Transverse colon (tissue), 4 donors: ENCODE data around the gene LMOD3. TPM values are rescaled to one million over a fixed set of nuclear protein-coding genes. Genes with fewer than 3 reads are reported as not detected.
A peak's percentile ranks its signal among the peaks of the same experiment; 100 is the strongest.

ENCODE experiments used
- DNase-seq: peaks from one replicate; pipeline ENCODE4 v3.0.0-alpha.2; 2019
- H3K27ac ChIP-seq, 4 donors: fragments of 200-600 bp; sonication (generic); 2 replicates each; pipeline ENCODE4 v1.5.1; 2016 to 2018; ENCODE audit warnings: inconsistent platforms in 4 of 4
- H3K27me3 ChIP-seq: fragments of 200-600 bp; sonication (generic); 2 replicates; pipeline ENCODE4 v1.5.1; 2017; ENCODE audit warnings: inconsistent platforms
- H3K36me3 ChIP-seq, 4 donors: fragments of 200-600 bp; sonication (generic); 2 replicates each; pipeline ENCODE4 v1.5.1; 2017 to 2019; ENCODE audit warnings: inconsistent platforms in 4 of 4
- H3K4me1 ChIP-seq, 4 donors: fragments of 200-600 bp; sonication (generic); 2 replicates each; pipeline ENCODE4 v1.5.1; 2017 to 2020; ENCODE audit warnings: inconsistent platforms in 4 of 4
- H3K4me3 ChIP-seq, 4 donors: fragments of 200-600 bp; sonication (generic); 1 replicate in 1 of 4; 2 replicates in 3 of 4; pipeline versions ENCODE4 v1.5.1 to v1.6.1; 2017 to 2019; ENCODE audit warnings: inconsistent platforms in 4 of 4
- H3K9me3 ChIP-seq, 2 donors: fragments of 200-600 bp; sonication (generic); 2 replicates each; pipeline ENCODE4 v1.5.1; 2017 to 2019; ENCODE audit warnings: inconsistent platforms in 2 of 2
- CTCF ChIP-seq, 5 experiments: fragments of 200-600 bp in 3 of 5; fragments of 450-650 bp in 2 of 5; sonication (generic) in 3 of 5; IDR thresholded peaks; 1 replicate in 2 of 5; 2 replicates in 3 of 5; pipeline ENCODE4 v1.5.1; 2016 to 2017; ENCODE audit warnings: antibody characterized with exemption in 5 of 5, inconsistent platforms in 3 of 5, mild to moderate bottlenecking in 2 of 5, moderate library complexity in 1 of 5
- EP300 ChIP-seq: sonication (generic); formaldehyde crosslinking; IDR thresholded peaks from one replicate; pipeline ENCODE4 v1.6.1; 2017; ENCODE audit warnings: antibody characterized with exemption, low read depth
- POLR2A ChIP-seq: fragments of 450-650 bp; IDR thresholded peaks from one replicate; pipeline ENCODE4 v1.6.1; 2016; ENCODE audit warnings: antibody characterized with exemption, mild to moderate bottlenecking, moderate library complexity
- POLR2AphosphoS5 ChIP-seq, 3 donors: sonication (generic); formaldehyde crosslinking; IDR thresholded peaks; one replicate each; pipeline ENCODE4 v1.6.1; 2016; ENCODE audit warnings: antibody characterized with exemption in 3 of 3
- WGBS, 2 donors: methylation state at CpG; one replicate each; pipeline ENCODE4 v1.1.5; 2018; ENCODE audit warnings: low coverage in 1 of 2; 5-methylcytosine and 5-hydroxymethylcytosine counted together
- in situ Hi-C, 4 donors: fragments of 200-750 bp; cut with MboI; loops; one replicate each; pipeline versions ENCODE4 v1.15.0 to v1.15.1; 2017; ENCODE audit warnings: low sequenced_read_pairs in 3 of 4, low pct_ligation_motif_present in 1 of 4, low pct_unique_long_range_greater_than_20kb in 1 of 4
- intact Hi-C: fragments of 100-400 bp; cut with DNase I; formaldehyde crosslinking; loops from one replicate; pipeline ENCODE4 v1.15.1; 2023; ENCODE audit warnings: low total_unique reads
- total RNA-seq, 4 donors: library from RNA; depleted of rRNA; stranded (reverse); fragments of >200 nt; gene quantifications; one replicate each; pipeline ENCODE4 v1.1.0, GENCODE V29; 2016

The LMOD3 gene
- total RNA-seq, 4 donors from 2014 or later, result 0.27 TPM; not detected in 3

- intact Hi-C loops (no loop called here), in situ Hi-C loops (no loop called here)
- H3K36me3 ChIP-seq, result peaks cover 0 to 13% (median 4%) of the 10 kb centered on the region in 4 donors
- 90 to 98% methylated on average over 9 of the region's 9 CpGs for WGBS, 2 donors
- no peak overlapping the region for H3K4me3 ChIP-seq
- no peaks in the 10 kb centered on the region for H3K27me3 ChIP-seq
- no peak overlapping the region for H3K27ac ChIP-seq
- DNase-seq, result no peak
- no peak for TF ChIP-seq EP300
- no peak for TF ChIP-seq CTCF (IDR thresholded peaks at IDR 0.05)
- TF ChIP-seq POLR2AphosphoS5 (IDR thresholded peaks at IDR 0.05), result no peak
- no peak for TF ChIP-seq POLR2A
- no peaks in the 10 kb centered on the region for H3K9me3 ChIP-seq
- peaks cover 15 to 67% (median 25%) of the 10 kb centered on the region in 4 donors for H3K4me1 ChIP-seq
Observed at GRCh38 chr3:69097407-69098086, 24.8 kb downstream of the LMOD3 start.

- H3K4me1 ChIP-seq, result peaks cover 24 to 79% (median 36%) of the 10 kb centered on the region in 4 donors
- in situ Hi-C loops, result no loop called here
- no peaks in the 10 kb centered on the region for H3K27me3 ChIP-seq
- TF ChIP-seq CTCF (IDR thresholded peaks at IDR 0.05), result no peak
- TF ChIP-seq EP300, result no peak
- no peak for TF ChIP-seq POLR2AphosphoS5 (IDR thresholded peaks at IDR 0.05)
- TF ChIP-seq POLR2A, result no peak
- 80 to 82% methylated on average over 1 to 5 of the region's 5 CpGs for WGBS, 2 donors
- peaks cover 0 to 4% (median 0%) of the 10 kb centered on the region in 4 donors for H3K36me3 ChIP-seq
- no peak for DNase-seq
- intact Hi-C loops, result no loop called here
- peak overlapping the region; percentile 30 to 95 (median 80) for H3K27ac ChIP-seq
- H3K9me3 ChIP-seq, result no peaks in the 10 kb centered on the region
- no peak overlapping the region for H3K4me3 ChIP-seq
Observed at GRCh38 chr3:69096299-69096698, 26.1 kb downstream of the LMOD3 start.

GRCh38 chr3:69095636-69096035 is 26.8 kb downstream of the LMOD3 start:
- in situ Hi-C loops (no loop called here), intact Hi-C loops (no loop called here)
- Histone ChIP-seq H3K4me1 (peaks cover 30 to 82% (median 39%) of the 10 kb centered on the region in 4 donors), H3K9me3 (no peaks in the 10 kb centered on the region), H3K27me3 (no peaks in the 10 kb centered on the region), H3K4me3 (no peak overlapping the region), H3K27ac (peak overlapping the region; percentile 30 to 95 (median 80)), H3K36me3 (peaks cover 0 to 4% (median 0%) of the 10 kb centered on the region in 4 donors)
- no peak for DNase-seq
- no peak for TF ChIP-seq POLR2A
- no peak for TF ChIP-seq POLR2AphosphoS5 (IDR thresholded peaks at IDR 0.05)
- TF ChIP-seq CTCF (IDR thresholded peaks at IDR 0.05), result no peak
- TF ChIP-seq EP300, result no peak
- 78% methylated on average over 5 of the region's 5 CpGs; no CpG with 5 or more reads in 1 of the 2 donors for WGBS, 2 donors

GRCh38 chr3:69094467-69095205 is 27.8 kb downstream of the LMOD3 start:
- intact Hi-C loops, result no loop called here
- H3K4me1 ChIP-seq, result peaks cover 40 to 86% (median 45%) of the 10 kb centered on the region in 4 donors
- 45 to 52% methylated on average over 3 to 8 of the region's 8 CpGs for WGBS, 2 donors

More at GRCh38 chr3:69094467-69095205, 27.8 kb downstream of the LMOD3 start:
- H3K9me3 ChIP-seq, result no peaks in the 10 kb centered on the region
- in situ Hi-C loops, result no loop called here
- no peaks in the 10 kb centered on the region for H3K27me3 ChIP-seq
- peak overlapping the region; percentile 74 to 95 (median 80) for H3K27ac ChIP-seq
- H3K36me3 ChIP-seq, result no peaks in the 10 kb centered on the region
- no peak for DNase-seq
- H3K4me3 ChIP-seq, result no peak overlapping the region
- TF ChIP-seq POLR2AphosphoS5 (IDR thresholded peaks at IDR 0.05), result no peak
- TF ChIP-seq POLR2A, result no peak
- no peak for TF ChIP-seq EP300
- no peak for TF ChIP-seq CTCF (IDR thresholded peaks at IDR 0.05)
